Upper lobe of left lung (tissue), 4 donors: Measurements from ENCODE around the gene STX1B.

ENCODE experiments used
- CTCF ChIP-seq, 6 experiments: fragments of 450-650 bp in 4 of 6; fragments of 200-600 bp in 2 of 6; sonication (generic) in 2 of 6; IDR thresholded peaks; one replicate each; pipeline ENCODE4 v1.5.1; 2016 to 2019; ENCODE audit warnings: antibody characterized with exemption in 6 of 6
- EP300 ChIP-seq, 4 donors: sonication (generic); formaldehyde crosslinking; IDR thresholded peaks; one replicate each; pipeline ENCODE4 v1.5.1; 2017; ENCODE audit warnings: antibody characterized with exemption in 4 of 4, control low read depth in 2 of 4

- TF ChIP-seq CTCF (IDR thresholded peaks at IDR 0.05) (no peak), EP300 (IDR thresholded peaks at IDR 0.05) (no peak)
These were observed 1.9 kb downstream of the STX1B start for GRCh38 chr16:31008551-31008950.
